Gastroesophageal sphincter (tissue), 4 donors: ENCODE data around the gene RAB3B. TPM values are rescaled to one million over a fixed set of nuclear protein-coding genes. Genes with fewer than 3 reads are reported as not detected.
"Not testable (repeated sequence)": the region's sequence is repeated elsewhere in the genome, so short reads cannot be mapped to it uniquely, and the experiment has no call there.

Experiments used
- ATAC-seq: fragments of 150-250 bp; one replicate; pipeline ENCODE4 v1.9.1; 2016; ENCODE audit warnings: mild to moderate bottlenecking, moderate library complexity
- H3K27ac ChIP-seq, 4 donors: fragments of 200-600 bp; sonication (generic) in 3 of 4; 1 replicate in 3 of 4; 2 replicates in 1 of 4; pipeline ENCODE4 v1.5.1; 2016 to 2019
- H3K27me3 ChIP-seq: fragments of 200-600 bp; sonication (generic); one replicate; pipeline ENCODE4 v1.5.1; 2019
- H3K36me3 ChIP-seq, 2 donors: fragments of 200-600 bp; sonication (generic); one replicate each; pipeline ENCODE4 v1.5.1; 2019; ENCODE audit warnings: control low read depth in 1 of 2
- H3K4me1 ChIP-seq, 3 donors: fragments of 200-600 bp; sonication (generic); 1 replicate in 2 of 3; 2 replicates in 1 of 3; pipeline ENCODE4 v1.5.1; 2016 to 2019; ENCODE audit warnings: control low read depth in 2 of 3
- H3K4me3 ChIP-seq, 2 donors: fragments of 200-600 bp; sonication (generic); one replicate each; pipeline ENCODE4 v1.5.1; 2019; ENCODE audit warnings: mild to moderate bottlenecking in 1 of 2, moderate library complexity in 1 of 2
- H3K9me3 ChIP-seq, 3 donors: fragments of 200-600 bp; sonication (generic); one replicate each; pipeline ENCODE4 v1.5.1; 2017 to 2019; ENCODE audit warnings: control low read depth in 2 of 3
- CTCF ChIP-seq, 4 experiments: fragments of 200-600 bp in 2 of 4; fragments of 450-650 bp in 2 of 4; sonication (generic) in 1 of 4; IDR thresholded peaks; one replicate each; pipeline ENCODE4 v1.5.1; 2017 to 2019; ENCODE audit warnings: antibody characterized with exemption in 4 of 4, mild to moderate bottlenecking in 2 of 4, moderate library complexity in 2 of 4
- EP300 ChIP-seq: sonication (generic); formaldehyde crosslinking; IDR thresholded peaks from one replicate; pipeline ENCODE4 v1.6.1; 2017; ENCODE audit warnings: antibody characterized with exemption, mild to moderate bottlenecking
- POLR2A ChIP-seq, 2 donors: fragments of 450-650 bp; IDR thresholded peaks; one replicate each; pipeline ENCODE4 v1.6.1; 2017; ENCODE audit warnings: antibody characterized with exemption in 2 of 2, mild to moderate bottlenecking in 2 of 2, moderate library complexity in 1 of 2
- POLR2AphosphoS5 ChIP-seq: sonication (generic); formaldehyde crosslinking; IDR thresholded peaks from one replicate; pipeline ENCODE4 v1.6.1; 2017; ENCODE audit warnings: antibody characterized with exemption
- WGBS, 2 donors: methylation state at CpG; one replicate each; pipeline ENCODE4 v1.1.5; 2018; ENCODE audit warnings: low coverage in 1 of 2; 5-methylcytosine and 5-hydroxymethylcytosine counted together
- total RNA-seq, 4 donors: library from RNA; depleted of rRNA; stranded (reverse); fragments of >200 nt; gene quantifications; one replicate each; pipeline ENCODE4 v1.1.0, GENCODE V29; 2016

The RAB3B gene
- total RNA-seq, 4 donors from 2014 or later = under 0.01 to 0.81 (median 0.34) TPM

GRCh38 chr1:51877434-51878307 lies 112.8 kb downstream of the RAB3B start:
- H3K27ac ChIP-seq = peak overlapping the region; percentile 93 to 98 (median 97)
- peaks cover 0 to 4% of the 10 kb centered on the region in 2 donors for H3K36me3 ChIP-seq
- WGBS, 2 donors = 4 to 12% methylated on average over 16 to 17 of the region's 21 CpGs
- peak overlapping the region; percentile 81 to 88 for H3K4me3 ChIP-seq
- no peak for ATAC-seq
- no peaks in the 10 kb centered on the region for H3K9me3 ChIP-seq
- H3K4me1 ChIP-seq = peaks cover 0 to 43% (median 29%) of the 10 kb centered on the region in 3 donors
- TF ChIP-seq POLR2AphosphoS5 (no peak), EP300 (no peak), POLR2A (IDR thresholded peaks at IDR 0.05) (no peak), CTCF (IDR thresholded peaks at IDR 0.05) (no peak)
- peaks cover 4% of the 10 kb centered on the region for H3K27me3 ChIP-seq

GRCh38 chr1:51875836-51876235 lies 114.7 kb downstream of the RAB3B start:
- ATAC-seq = no peak
- H3K27ac ChIP-seq = no peak overlapping the region
- H3K36me3 ChIP-seq = peaks cover 0 to 4% of the 10 kb centered on the region in 2 donors
- H3K4me1 ChIP-seq = peaks cover 0 to 52% (median 29%) of the 10 kb centered on the region in 3 donors
- no peak overlapping the region for H3K4me3 ChIP-seq
- H3K27me3 ChIP-seq = no peaks in the 10 kb centered on the region
- no peak for TF ChIP-seq POLR2A (IDR thresholded peaks at IDR 0.05)
- no peak for TF ChIP-seq EP300
- TF ChIP-seq POLR2AphosphoS5 = no peak
- TF ChIP-seq CTCF (IDR thresholded peaks at IDR 0.05) = no peak
- no peaks in the 10 kb centered on the region for H3K9me3 ChIP-seq

- peaks cover 0 to 52% (median 29%) of the 10 kb centered on the region in 3 donors for H3K4me1 ChIP-seq
- no peaks in the 10 kb centered on the region for H3K27me3 ChIP-seq
- H3K4me3 ChIP-seq = no peak overlapping the region
- H3K9me3 ChIP-seq = no peaks in the 10 kb centered on the region
- no peak overlapping the region for H3K27ac ChIP-seq
- no peak for ATAC-seq
- peaks cover 0 to 4% of the 10 kb centered on the region in 2 donors for H3K36me3 ChIP-seq
- 74 to 83% methylated on average over 4 to 5 of the region's 6 CpGs for WGBS, 2 donors
- no peak for TF ChIP-seq POLR2A (IDR thresholded peaks at IDR 0.05)
- TF ChIP-seq EP300 = no peak
- TF ChIP-seq CTCF (IDR thresholded peaks at IDR 0.05) = no peak
- no peak for TF ChIP-seq POLR2AphosphoS5
Measured at GRCh38 chr1:51875291-51875772, 115.2 kb downstream of the RAB3B start.

- H3K27me3 ChIP-seq, H3K4me3 ChIP-seq, H3K9me3 ChIP-seq, ATAC-seq, H3K27ac ChIP-seq, H3K36me3 ChIP-seq: not testable (repeated sequence)
- WGBS, 2 donors = 60 to 100% methylated on average over 1 of the region's 1 CpG
- H3K4me1 ChIP-seq = peaks cover 0 to 51% (median 29%) of the 10 kb centered on the region in 3 donors
Measured at GRCh38 chr1:51873270-51873669, 117.2 kb downstream of the RAB3B start.

GRCh38 chr1:51871351-51871975 lies 119.0 kb downstream of the RAB3B start:
- Histone ChIP-seq H3K27ac (no peak overlapping the region), H3K9me3 (no peaks in the 10 kb centered on the region), H3K4me3 (no peak overlapping the region), H3K27me3 (no peaks in the 10 kb centered on the region), H3K4me1 (peaks cover 0 to 49% (median 19%) of the 10 kb centered on the region in 3 donors), H3K36me3 (peaks cover 0 to 4% of the 10 kb centered on the region in 2 donors)
- TF ChIP-seq CTCF (IDR thresholded peaks at IDR 0.05) (no peak), POLR2A (IDR thresholded peaks at IDR 0.05) (no peak), POLR2AphosphoS5 (no peak), EP300 (no peak)
- 90 to 92% methylated on average over 2 to 6 of the region's 6 CpGs for WGBS, 2 donors
- ATAC-seq = no peak
